ENCODE data around the gene GATAD2A.
"Not testable (repeated sequence)": the region's sequence is repeated elsewhere in the genome, so short reads cannot be mapped to it uniquely, and the experiment has no call there.

GATAD2A gene

DNA sequence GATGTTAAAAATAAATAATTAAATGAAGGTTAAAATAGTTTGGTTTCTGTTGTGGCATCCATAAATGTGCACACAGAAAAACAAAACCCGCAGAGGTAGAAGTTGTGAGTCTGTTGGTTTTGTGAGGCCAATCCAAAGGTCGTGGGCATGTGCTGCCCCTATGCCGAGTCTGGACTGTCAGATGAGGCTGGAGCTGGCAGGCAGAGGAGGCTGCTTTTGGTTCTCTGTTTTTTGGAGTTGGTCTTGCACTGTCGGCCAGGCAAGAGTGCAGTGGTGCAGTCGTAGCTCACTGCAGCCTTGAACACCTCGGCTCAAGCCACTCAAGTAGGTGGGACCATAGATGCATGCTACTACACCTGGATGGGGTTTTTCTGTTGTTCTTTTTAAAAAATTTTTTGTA lies 66.2 kb downstream of the GATAD2A start:
- DNase-seq: no peak
- H3K36me3 Mint-ChIP-seq (ENCODE audit: low read depth): peaks cover 89% of the 10 kb centered on the region
- H3K4me3 Mint-ChIP-seq: no peak overlapping the region
- peaks cover 72% of the 10 kb centered on the region for H3K4me1 Mint-ChIP-seq (ENCODE audit: low read depth)
- peaks cover 19% of the 10 kb centered on the region for H3K9me3 Mint-ChIP-seq
- no peaks in the 10 kb centered on the region for H3K27me3 Mint-ChIP-seq
- H3K27ac Mint-ChIP-seq: peak overlapping the region; percentile 67

DNA sequence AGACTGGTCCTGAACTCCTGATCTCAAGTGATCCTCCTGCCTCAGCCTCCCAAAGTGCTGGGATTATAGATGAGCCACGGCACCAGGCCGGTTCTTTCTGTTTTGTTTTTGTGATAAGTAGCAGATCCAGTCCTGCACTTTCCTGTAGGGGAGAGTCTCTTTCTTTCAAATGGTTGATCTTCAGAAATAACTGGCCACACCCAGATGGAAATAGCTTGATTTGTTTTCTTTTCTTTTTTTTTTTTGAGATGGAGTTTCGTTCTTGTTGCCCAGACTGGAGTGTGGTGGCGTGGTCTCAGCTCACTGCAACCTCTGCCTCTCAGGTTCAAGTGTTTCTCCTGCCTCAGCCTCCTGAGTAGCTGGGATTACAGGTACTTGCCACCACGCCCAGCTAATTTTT lies 66.6 kb downstream of the GATAD2A start:
- not testable (repeated sequence) for H3K27me3 Mint-ChIP-seq, H3K4me3 Mint-ChIP-seq, DNase-seq
- H3K36me3 Mint-ChIP-seq (ENCODE audit: low read depth): peaks cover 89% of the 10 kb centered on the region
- H3K9me3 Mint-ChIP-seq: peaks cover 16% of the 10 kb centered on the region
- H3K27ac Mint-ChIP-seq: peak overlapping the region; percentile 67
- peaks cover 76% of the 10 kb centered on the region for H3K4me1 Mint-ChIP-seq (ENCODE audit: low read depth)

DNA sequence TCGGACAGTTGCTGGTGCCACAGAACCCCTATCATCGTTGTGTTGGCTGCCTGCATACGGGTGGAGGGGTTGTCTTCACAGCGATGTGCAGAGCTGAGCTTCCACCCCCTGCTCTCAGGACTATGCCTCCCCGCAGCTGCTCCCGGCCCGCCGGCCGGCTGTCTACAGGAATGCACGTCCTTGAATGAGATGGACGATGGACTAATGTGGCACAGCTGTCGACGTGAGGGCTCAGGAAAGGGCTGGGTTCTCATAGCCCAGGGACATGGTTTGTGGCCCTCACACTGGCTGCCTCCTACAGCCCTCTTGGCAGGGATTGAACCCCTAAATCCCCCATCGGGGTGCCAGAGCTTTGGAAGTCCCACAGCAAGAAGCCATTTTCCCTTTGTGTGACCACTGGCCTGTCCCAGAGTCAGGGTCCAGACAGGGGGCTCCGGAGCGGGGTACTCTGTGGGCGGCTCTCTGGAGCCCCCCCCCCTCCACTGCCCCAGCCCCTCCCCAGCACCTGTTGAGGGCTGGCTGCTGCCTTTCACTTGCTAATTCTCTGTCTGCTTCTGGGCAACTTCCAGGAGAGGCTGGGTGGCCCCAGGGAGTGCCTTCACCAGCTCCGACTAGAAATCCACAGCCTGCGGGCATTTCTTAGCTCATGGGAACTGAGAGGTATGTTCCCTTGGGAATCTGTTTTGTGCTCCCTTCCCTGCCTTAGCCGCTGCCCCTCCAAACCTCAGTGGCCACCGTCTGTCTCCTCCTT lies 69.7 kb downstream of the GATAD2A start:
- peak overlapping the region; percentile 87 for H3K27ac Mint-ChIP-seq
- no peak overlapping the region for H3K4me3 Mint-ChIP-seq
- no peaks in the 10 kb centered on the region for H3K27me3 Mint-ChIP-seq

DNA sequence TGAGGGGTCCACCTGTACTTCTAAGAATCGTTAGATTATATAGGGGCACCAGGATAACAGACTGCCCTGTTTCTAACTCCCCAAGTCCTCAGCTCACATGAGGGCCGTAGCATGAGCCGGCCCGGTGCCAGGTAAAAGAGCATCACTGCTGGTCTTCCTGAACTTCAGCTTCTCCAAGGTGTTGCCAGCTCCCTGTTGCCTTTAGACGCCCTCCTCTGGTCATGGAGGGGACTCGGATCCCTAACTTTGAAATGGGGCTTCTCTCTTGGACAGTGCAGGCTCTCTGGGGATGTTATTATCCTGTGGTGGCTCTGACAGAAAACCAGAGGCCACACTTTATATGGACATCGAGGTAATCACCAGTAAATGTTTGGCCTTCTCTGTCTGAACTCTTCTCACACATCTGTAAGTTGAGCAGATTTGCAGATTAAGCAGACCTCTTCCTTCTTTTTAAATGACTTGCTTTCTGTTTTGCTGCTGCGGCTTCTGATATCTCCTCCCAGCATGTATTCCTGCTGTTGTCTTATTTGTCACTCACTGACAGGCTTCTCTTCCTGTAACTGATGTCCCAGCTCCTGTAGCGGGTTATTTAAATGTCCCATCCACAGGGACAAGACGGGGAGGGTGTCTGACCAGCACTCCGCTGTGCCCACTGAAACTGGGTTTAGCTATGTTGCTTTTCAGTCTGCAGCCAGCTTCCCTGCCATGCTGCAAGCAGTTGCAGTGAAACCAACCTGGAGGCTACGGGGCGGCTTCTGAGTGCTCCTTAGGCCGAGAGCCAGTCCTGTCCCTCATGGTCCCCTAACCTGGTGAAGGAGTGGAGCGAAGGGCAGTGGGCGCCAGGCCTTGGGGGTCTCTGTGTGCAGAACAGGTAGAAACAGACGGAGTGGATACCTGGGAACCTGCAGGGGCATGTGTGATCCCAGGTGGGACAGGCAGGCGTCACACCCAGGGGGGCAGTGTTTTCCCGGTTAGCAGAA lies 70.7 kb downstream of the GATAD2A start:
- peaks cover 88% of the 10 kb centered on the region for H3K4me1 Mint-ChIP-seq (ENCODE audit: low read depth)
- no peaks in the 10 kb centered on the region for H3K27me3 Mint-ChIP-seq
- peaks cover 87% of the 10 kb centered on the region for H3K36me3 Mint-ChIP-seq (ENCODE audit: low read depth)
- H3K9me3 Mint-ChIP-seq: no peaks in the 10 kb centered on the region
- peak overlapping the region; percentile 87 for H3K27ac Mint-ChIP-seq
- H3K4me3 Mint-ChIP-seq: no peak overlapping the region
- DNase-seq: no peak

More for the DNA sequence above, 69.7 kb downstream of the GATAD2A start:
- no peaks in the 10 kb centered on the region for H3K9me3 Mint-ChIP-seq
- H3K4me1 Mint-ChIP-seq (ENCODE audit: low read depth): peaks cover 88% of the 10 kb centered on the region
- H3K36me3 Mint-ChIP-seq (ENCODE audit: low read depth): peaks cover 87% of the 10 kb centered on the region
- no peak for DNase-seq

DNA sequence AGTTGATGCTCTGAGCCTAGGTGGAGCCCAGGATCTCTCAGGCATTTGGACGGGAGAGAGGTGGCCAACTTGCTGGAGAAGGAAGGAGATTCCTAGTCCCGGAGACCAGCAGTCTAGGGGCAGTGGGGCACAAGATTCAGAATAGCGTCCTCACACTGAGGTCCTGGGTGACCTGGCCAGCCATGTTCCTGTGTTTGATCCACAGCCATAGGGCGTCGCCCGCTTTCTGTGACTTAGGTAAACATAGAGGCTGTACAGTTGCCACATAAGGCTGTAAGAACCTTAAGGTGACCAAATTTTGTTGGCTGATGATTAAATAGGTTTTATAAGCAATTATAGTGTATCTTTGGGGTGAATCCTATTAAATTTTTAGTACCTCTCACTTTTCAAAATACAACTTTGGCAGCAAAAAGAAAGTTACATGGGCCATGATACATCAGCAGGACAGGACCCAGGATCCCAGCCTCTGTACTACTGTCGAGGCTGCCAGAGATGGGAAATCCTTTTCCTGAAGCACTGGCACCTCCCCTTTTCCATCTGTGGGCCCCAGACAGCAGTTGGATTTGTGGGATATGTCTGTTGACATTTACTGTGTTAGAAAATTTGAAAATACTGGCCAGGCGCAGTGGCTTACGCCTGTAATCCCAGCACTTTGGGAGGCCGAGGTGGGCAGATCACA lies 72.4 kb downstream of the GATAD2A start:
- peaks cover 88% of the 10 kb centered on the region for H3K36me3 Mint-ChIP-seq (ENCODE audit: low read depth)

DNA sequence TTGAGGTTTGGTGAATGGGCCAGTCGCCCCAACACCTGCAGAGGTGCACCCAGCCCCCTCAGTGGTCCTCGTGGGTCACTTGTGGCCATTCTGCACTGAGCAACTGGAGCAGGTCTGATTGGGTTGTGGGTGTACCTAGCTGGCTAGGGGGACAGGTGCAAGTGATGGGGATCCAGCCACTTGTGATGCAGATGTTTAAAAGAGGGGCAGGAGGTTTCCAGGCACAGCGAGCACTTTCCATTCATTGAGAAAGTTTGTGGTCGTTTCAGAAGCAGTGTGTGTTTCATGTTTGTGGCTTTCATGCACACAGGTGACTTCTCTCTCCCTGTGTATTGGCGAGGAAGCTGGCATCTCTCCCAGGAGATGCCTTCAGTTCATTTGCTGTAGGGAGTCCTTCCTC lies 75.2 kb downstream of the GATAD2A start:
- H3K27me3 Mint-ChIP-seq: no peaks in the 10 kb centered on the region
- no peak overlapping the region for H3K4me3 Mint-ChIP-seq
- H3K27ac Mint-ChIP-seq: peak overlapping the region; percentile 74
- peaks cover 83% of the 10 kb centered on the region for H3K36me3 Mint-ChIP-seq (ENCODE audit: low read depth)
- no peak for DNase-seq
- H3K9me3 Mint-ChIP-seq: no peaks in the 10 kb centered on the region
- H3K4me1 Mint-ChIP-seq (ENCODE audit: low read depth): peaks cover 81% of the 10 kb centered on the region

More for the DNA sequence above, 72.4 kb downstream of the GATAD2A start:
- Mint-ChIP-seq H3K27ac (peak overlapping the region; percentile 87), H3K9me3 (no peaks in the 10 kb centered on the region), H3K4me1 (ENCODE audit: low read depth) (peaks cover 89% of the 10 kb centered on the region), H3K27me3 (no peaks in the 10 kb centered on the region), H3K4me3 (no peak overlapping the region)
- DNase-seq: no peak

DNA sequence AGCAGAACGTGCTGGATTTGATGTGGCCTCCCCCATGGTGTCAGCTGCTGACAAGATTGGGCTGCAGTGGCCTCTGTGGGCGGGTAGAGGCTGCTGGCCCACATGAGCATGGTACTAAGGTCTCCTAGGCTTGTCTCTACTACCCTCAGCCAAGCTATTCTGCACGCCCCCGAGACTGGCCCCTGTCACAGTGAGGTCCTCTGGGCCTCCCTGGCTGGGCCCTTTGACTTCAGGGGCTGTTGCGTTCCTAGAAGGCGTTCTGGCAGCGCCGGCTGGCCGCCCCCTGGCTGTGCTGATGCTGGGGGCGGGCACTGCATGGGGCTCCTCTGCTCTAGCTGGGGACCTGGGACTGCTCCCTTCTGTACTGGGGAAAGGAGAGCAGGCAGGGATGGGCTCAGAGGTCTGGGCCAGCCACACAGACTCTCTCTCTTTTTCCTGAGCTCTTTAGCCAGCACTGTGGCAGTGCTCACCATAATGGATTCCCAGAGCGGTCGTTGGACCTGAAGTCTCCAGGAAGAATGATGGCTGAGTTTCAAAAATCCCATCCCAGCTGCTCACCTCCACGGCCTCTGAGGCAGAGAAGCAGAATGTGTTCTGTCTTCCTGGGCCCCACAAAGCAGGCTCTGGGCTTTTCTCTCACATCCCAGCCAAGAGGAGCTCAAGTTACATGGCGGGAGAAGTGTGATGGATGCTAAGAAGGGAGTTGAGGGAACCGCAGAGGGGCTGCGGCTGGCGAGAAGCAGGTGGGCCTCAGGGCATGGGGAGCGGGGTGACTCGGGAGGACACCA lies 77.5 kb downstream of the GATAD2A start:
- H3K4me1 Mint-ChIP-seq (ENCODE audit: low read depth): peaks cover 80% of the 10 kb centered on the region
- no peak for DNase-seq
- H3K36me3 Mint-ChIP-seq (ENCODE audit: low read depth): peaks cover 76% of the 10 kb centered on the region
- no peaks in the 10 kb centered on the region for H3K27me3 Mint-ChIP-seq
- no peak overlapping the region for H3K4me3 Mint-ChIP-seq
- peak overlapping the region; percentile 89 for H3K27ac Mint-ChIP-seq
- no peaks in the 10 kb centered on the region for H3K9me3 Mint-ChIP-seq

DNA sequence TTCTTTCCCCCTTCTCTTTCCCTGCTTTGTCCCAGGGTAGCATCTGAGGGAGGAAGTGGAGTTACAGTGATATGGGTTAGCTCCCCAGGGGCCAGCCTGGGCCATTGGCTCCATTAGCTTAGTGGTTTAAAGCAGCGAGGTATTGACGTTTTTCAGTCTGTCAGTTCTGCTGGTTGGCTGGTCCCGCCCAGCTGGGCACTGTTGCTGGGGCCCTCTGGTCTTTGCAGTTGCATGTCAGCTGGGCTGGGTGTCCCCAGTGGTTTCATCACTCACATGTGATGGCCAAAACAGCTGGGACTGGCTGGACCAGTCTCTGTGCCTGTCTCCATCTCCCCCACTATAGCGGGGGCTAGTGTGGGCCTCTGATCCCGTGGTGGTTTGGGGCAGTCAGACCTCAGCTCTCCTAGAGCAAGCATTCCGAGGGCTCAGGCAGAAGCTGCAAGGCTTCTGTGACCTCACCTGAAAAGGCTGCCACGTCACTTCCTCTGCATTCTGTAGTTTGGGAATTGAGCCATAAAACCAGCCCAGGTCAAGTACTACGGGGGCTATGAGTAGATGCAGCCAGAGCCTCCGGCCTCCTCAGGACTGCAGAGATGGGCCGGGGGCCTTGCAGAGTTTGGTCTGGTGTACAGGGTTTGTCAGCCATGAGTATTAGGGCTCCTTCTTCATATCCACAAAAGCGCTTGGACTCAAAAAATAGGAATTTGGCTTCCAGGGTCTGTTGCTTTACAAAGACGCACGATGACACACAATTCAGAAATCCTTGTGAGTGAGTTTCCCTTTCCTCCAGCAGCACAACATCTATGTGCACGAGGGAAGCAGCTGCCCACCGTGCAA lies 79.9 kb downstream of the GATAD2A start:
- no peak for DNase-seq
- peaks cover 67% of the 10 kb centered on the region for H3K36me3 Mint-ChIP-seq (ENCODE audit: low read depth)
- peak overlapping the region; percentile 97 for H3K27ac Mint-ChIP-seq
- peaks cover 85% of the 10 kb centered on the region for H3K4me1 Mint-ChIP-seq (ENCODE audit: low read depth)
- H3K27me3 Mint-ChIP-seq: no peaks in the 10 kb centered on the region
- no peaks in the 10 kb centered on the region for H3K9me3 Mint-ChIP-seq
- H3K4me3 Mint-ChIP-seq: no peak overlapping the region

DNA sequence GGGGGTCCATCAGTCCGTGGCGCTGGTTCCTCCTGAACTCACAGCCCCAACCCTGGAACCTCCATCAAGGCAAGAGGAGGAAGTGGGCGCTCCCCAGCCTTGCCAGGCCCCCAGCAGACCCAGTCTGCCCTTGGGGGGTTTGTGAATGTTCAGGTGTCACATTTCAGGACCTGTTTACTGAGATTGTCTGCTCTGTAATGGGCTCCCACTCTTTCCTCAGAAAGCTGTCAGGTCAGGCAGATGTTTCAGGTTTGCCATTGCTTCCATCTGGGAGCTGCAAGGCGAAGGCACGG lies 80.5 kb downstream of the GATAD2A start:
- Mint-ChIP-seq H3K27me3 (no peaks in the 10 kb centered on the region), H3K27ac (peak overlapping the region; percentile 97), H3K4me1 (ENCODE audit: low read depth) (peaks cover 84% of the 10 kb centered on the region), H3K36me3 (ENCODE audit: low read depth) (peaks cover 67% of the 10 kb centered on the region), H3K9me3 (no peaks in the 10 kb centered on the region), H3K4me3 (no peak overlapping the region)
- DNase-seq: no peak

DNA sequence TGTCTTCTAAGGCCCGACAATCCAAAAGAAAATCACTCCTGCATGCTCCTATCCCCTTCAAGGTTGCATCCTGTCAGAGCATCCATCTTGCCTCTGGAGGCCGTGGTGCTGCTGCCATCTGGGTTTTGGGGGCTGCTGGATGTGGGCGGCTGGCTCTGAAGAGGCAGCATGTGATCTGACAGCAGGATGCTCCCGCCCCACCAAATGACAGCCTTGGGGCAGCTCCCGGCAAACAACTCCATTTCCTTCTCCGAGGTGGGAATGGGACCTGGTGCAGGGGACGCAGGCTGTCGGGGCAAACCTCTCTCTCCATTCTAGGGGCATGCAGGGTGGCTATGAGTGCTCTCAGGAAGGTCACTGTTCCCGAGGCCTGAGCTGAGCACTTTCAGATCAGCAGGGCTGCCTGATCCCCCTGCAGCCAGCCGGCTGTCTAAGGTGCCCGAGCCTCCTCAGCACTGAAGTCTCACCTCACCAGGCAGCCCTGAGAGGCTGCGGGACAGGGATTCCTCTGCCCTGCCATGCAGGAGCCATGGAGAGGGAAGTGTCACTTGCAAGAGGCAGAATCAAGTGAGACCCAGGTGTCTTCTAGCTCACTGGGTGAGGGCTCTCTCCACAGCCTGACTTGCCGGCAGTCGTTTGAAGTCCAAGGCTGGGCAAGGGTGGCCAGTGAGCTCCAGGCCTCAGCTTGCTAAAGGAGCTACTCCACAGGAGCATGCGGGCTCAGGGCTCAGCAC lies 81.0 kb downstream of the GATAD2A start:
- H3K4me3 Mint-ChIP-seq: no peak overlapping the region
- H3K4me1 Mint-ChIP-seq (ENCODE audit: low read depth): peaks cover 79% of the 10 kb centered on the region
- peak overlapping the region; percentile 97 for H3K27ac Mint-ChIP-seq
- H3K27me3 Mint-ChIP-seq: no peaks in the 10 kb centered on the region
- no peaks in the 10 kb centered on the region for H3K9me3 Mint-ChIP-seq
- no peak for DNase-seq
- peaks cover 67% of the 10 kb centered on the region for H3K36me3 Mint-ChIP-seq (ENCODE audit: low read depth)

DNA sequence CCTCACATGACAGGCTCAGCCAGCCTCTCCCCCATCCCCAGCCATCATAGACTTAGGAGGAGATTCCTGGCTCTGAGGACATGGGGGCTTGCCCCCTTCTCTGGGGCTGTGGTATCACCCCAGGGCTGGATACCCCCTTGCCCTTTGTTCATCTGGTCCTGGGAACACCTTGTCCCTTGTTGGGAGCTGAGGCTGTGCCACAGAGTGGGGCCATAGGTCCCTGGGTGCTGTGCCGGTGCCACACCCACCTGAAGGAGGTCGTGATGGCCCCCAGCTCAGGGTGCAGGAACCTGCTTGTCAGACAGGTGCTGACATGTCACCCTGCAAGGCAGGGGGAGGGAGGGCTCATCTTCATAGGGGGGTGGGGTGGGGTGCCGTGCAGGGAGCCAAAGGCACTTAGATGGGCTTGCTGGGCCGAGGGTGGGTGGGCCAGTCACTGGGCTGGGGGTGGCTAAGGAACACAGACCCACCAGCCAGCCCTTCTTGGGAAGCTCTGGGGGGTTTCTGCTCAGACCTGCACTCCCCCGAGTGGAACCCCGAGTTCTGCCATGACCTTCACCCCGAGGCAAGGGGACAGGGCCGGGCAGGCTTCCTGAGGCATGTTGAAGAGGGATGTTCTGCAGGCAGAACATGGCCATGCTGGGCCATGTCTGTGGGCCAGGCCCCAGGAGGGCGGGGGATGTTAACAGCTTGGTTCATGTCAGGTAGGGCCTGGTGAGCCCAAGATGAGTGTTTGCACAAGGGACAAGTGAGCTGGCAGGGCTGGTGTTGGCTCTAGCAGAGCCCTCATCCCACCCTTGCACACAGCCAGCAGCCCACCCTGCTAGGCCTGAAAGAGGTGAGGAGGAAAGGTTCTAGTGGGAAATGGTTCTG lies 81.8 kb downstream of the GATAD2A start:
- Mint-ChIP-seq H3K9me3 (no peaks in the 10 kb centered on the region), H3K4me3 (no peak overlapping the region), H3K27ac (peak overlapping the region; percentile 97), H3K36me3 (ENCODE audit: low read depth) (peaks cover 67% of the 10 kb centered on the region), H3K4me1 (ENCODE audit: low read depth) (peaks cover 74% of the 10 kb centered on the region), H3K27me3 (no peaks in the 10 kb centered on the region)
- DNase-seq: no peak

Measured in activated T-cell treated with anti-CD3 and anti-CD28 coated beads, Interleukin-2, amount 50 U/mL, for 24 hours (primary cell).